Measurements from ENCODE around the gene FOLR3.

GRCh38 chr11:72173291-72173690 is 37.8 kb downstream of the FOLR3 start:
- TF ChIP-seq BCL11A (tag by site-specific recombination; IDR thresholded peaks at IDR 0.05; ENCODE audit: low read depth) (no peak), ZNF274 (IDR thresholded peaks at IDR 0.05; ENCODE audit: low read length) (no peak), ZNF274 (tag by site-specific recombination; IDR thresholded peaks at IDR 0.05; ENCODE audit: borderline replicate concordance) (no peak), HOXD13 (CRISPR knock-in tag; IDR thresholded peaks at IDR 0.05; ENCODE audit: borderline replicate concordance) (no peak), ZNF138 (tag by site-specific recombination; IDR thresholded peaks at IDR 0.05; ENCODE audit: borderline replicate concordance) (no peak), ZNF785 (tag by site-specific recombination; IDR thresholded peaks at IDR 0.05) (no peak)

Data from HEK293 (cell line).